ENCODE data around the gene LEFTY2.

DNA sequence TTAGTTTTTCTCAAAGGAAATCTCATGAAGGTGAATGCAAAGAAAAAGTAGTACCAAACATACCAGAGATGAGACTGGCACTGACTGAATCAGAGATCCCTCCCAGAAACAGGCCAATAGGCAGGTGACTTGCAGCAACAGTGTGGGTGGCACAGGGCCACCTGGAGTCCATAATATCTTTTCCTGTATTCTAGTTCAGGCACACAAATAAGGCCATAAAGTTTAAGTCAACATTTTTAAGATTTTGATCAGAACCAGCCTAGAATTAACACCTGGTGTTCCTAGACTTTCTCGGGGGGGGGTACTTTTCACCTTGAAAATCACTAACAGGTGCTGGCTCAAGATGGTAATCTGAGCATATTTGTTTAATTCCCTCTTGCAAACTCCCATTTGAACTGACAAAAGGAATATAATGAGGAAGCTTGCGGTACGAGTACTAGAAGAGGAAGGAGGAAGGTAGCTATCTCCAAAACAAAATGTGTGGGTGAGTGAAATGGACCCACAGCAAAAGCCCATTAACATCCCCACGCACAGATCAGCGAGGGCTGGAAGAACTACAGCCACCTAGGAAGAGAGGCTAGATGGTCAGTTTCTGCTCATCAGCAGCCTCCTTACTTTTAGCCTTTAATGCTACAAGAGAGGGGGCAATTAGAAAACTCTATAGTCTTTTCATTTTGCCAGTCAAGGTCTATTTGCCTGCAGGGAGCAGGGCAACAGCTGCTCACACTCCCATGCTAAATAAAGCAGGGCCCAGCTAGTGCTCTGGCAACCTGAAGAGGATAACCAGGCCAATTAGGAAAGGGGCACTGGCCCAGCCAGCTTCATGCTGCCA lies 39.2 kb upstream of the LEFTY2 start:
- TF ChIP-seq, protein P1, sequence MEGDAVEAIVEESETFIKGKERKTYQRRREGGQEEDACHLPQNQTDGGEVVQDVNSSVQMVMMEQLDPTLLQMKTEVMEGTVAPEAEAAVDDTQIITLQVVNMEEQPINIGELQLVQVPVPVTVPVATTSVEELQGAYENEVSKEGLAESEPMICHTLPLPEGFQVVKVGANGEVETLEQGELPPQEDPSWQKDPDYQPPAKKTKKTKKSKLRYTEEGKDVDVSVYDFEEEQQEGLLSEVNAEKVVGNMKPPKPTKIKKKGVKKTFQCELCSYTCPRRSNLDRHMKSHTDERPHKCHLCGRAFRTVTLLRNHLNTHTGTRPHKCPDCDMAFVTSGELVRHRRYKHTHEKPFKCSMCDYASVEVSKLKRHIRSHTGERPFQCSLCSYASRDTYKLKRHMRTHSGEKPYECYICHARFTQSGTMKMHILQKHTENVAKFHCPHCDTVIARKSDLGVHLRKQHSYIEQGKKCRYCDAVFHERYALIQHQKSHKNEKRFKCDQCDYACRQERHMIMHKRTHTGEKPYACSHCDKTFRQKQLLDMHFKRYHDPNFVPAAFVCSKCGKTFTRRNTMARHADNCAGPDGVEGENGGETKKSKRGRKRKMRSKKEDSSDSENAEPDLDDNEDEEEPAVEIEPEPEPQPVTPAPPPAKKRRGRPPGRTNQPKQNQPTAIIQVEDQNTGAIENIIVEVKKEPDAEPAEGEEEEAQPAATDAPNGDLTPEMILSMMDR (IDR thresholded peaks at IDR 0.05; ENCODE audit: low read length), result no peak
- no peak for TF ChIP-seq EZH2 (IDR thresholded peaks at IDR 0.05; ENCODE audit: borderline replicate concordance, low read length)

All from OCI-LY1 (cell line).